HepG2 (cell line): ENCODE results near the gene PDE4D. TPM values are rescaled to one million over a fixed set of nuclear protein-coding genes. Genes with fewer than 3 reads are reported as not detected.

ENCODE experiments used
- ATAC-seq: fragments of 200-7000 bp; cut with Tn5 transposase; 3 replicates; pipeline ENCODE4 v1.9.1; 2020; ENCODE audit warnings: mild to moderate bottlenecking, moderate library complexity
- BruUV-seq: library from RNA; stranded (reverse); fragments of 400-500 nt; replicated peaks from 2 replicates; lab custom pipeline; 2021; lab: Mats Ljungman, UMichigan
- CTCF ChIA-PET: fragments of 300-600 bp; formaldehyde crosslinking; extraction: SDS; loops from one replicate; lab custom pipeline; 2021; ENCODE audit warnings: low total read pairs, inconsistent platforms, low intra/inter-chr PET ratio; lab: Yijun Ruan, JAX
- POLR2A ChIA-PET: fragments of 350-600 bp; sonication (Branson Sonifier 250); formaldehyde crosslinking; loops from one replicate; lab custom pipeline; 2020; ENCODE audit warnings: antibody characterized with exemption, inconsistent platforms; lab: Yijun Ruan, JAX
- DNase-seq: peaks from one replicate; pipeline ENCODE4 v3.0.0-alpha.2; 2015; ENCODE audit warnings: low spot score
- FAIRE-seq: peaks from 3 replicates; lab custom pipeline; 2011; peaks lifted over from hg19 to GRCh38; lab: Jason Lieb, UNC
- H2AFZ ChIP-seq: one replicate; pipeline ENCODE4 v1.6.1; 2011; ENCODE audit warnings: low read length, inconsistent platforms
- H3K27ac ChIP-seq: fragments of 300-600 bp; 3 replicates; pipeline ENCODE4 v1.8.0; 2011; ENCODE audit warnings: mixed run types, mild to moderate bottlenecking, mixed read lengths, low read length, inconsistent platforms; ENCODE audit not compliant: insufficient read depth; ENCODE audit errors: extremely low read length
- H3K27me3 ChIP-seq, 2 experiments: fragments of 200-600 bp in 1 of 2; 2 replicates in 1 of 2; 3 replicates in 1 of 2; pipeline versions ENCODE4 v1.6.0 to v1.8.0; 2011; ENCODE audit warnings: low read length in 2 of 2, mild to moderate bottlenecking in 2 of 2, moderate library complexity in 2 of 2, inconsistent platforms in 1 of 2; ENCODE audit not compliant: insufficient read depth in 2 of 2, control insufficient read depth in 1 of 2
- H3K36me3 ChIP-seq, 2 experiments: fragments of 200-600 bp in 1 of 2; replicated peaks in 1 of 2; 2 replicates in 1 of 2; 3 replicates in 1 of 2; pipeline versions ENCODE4 v1.5.1 to v1.8.0; 2011; ENCODE audit warnings: low read length in 2 of 2, inconsistent platforms in 1 of 2; ENCODE audit not compliant: insufficient read depth in 2 of 2, control insufficient read depth in 1 of 2
- H3K4me1 ChIP-seq: 2 replicates; pipeline ENCODE4 v1.5.1; 2012; ENCODE audit warnings: low read length, inconsistent platforms; ENCODE audit not compliant: insufficient read depth
- H3K4me2 ChIP-seq: 2 replicates; pipeline ENCODE4 v1.6.0; 2011; ENCODE audit warnings: low read depth, low read length, inconsistent platforms
- H3K4me3 ChIP-seq, 3 experiments: fragments of 200-600 bp in 1 of 3; sonication (generic), shearing (Covaris generic) in 1 of 3; replicated peaks in 1 of 3; 2 replicates each; pipeline ENCODE4 v1.5.1; 2011 to 2016; ENCODE audit warnings: low read length in 3 of 3, inconsistent platforms in 2 of 3, low read depth in 2 of 3, mild to moderate bottlenecking in 2 of 3, control low read depth in 1 of 3, mixed read lengths in 1 of 3; ENCODE audit not compliant: insufficient read depth in 1 of 3
- H3K79me2 ChIP-seq: one replicate; pipeline ENCODE4 v1.6.1; 2011; ENCODE audit warnings: low read length, inconsistent platforms; ENCODE audit not compliant: insufficient read depth
- H3K9ac ChIP-seq: 2 replicates; pipeline ENCODE4 v1.6.0; 2011; ENCODE audit warnings: mild to moderate bottlenecking, low read depth, low read length, inconsistent platforms; ENCODE audit not compliant: insufficient read depth
- H3K9me3 ChIP-seq: 2 replicates; pipeline ENCODE4 v1.5.1; 2012; ENCODE audit warnings: mild to moderate bottlenecking, low read length
- H4K20me1 ChIP-seq: 2 replicates; pipeline ENCODE4 v1.6.0; 2011; ENCODE audit warnings: inconsistent platforms, mild to moderate bottlenecking, low read length, moderate library complexity; ENCODE audit not compliant: insufficient read depth
- CHD2 ChIP-seq: IDR thresholded peaks from 2 replicates; pipeline ENCODE4 v1.6.1; 2011; ENCODE audit warnings: low read depth, low read length, improper control_type of control experiment
- FOSL1 ChIP-seq: sonication (generic); formaldehyde crosslinking; IDR thresholded peaks from 2 replicates; pipeline ENCODE4 v1.9.0; 2021; ENCODE audit warnings: missing genetic modification reagents, borderline replicate concordance
- HNRNPK ChIP-seq: fragments of 200-400 bp; formaldehyde crosslinking; IDR thresholded peaks from 2 replicates; pipeline ENCODE4 v1.6.1; 2018; ENCODE audit warnings: low read length, low read depth, moderate library complexity, mild to moderate bottlenecking; ENCODE audit not compliant: poor library complexity, severe bottlenecking
- MTF1 ChIP-seq: sonication (generic); formaldehyde crosslinking; IDR thresholded peaks from 2 replicates; pipeline ENCODE4 v1.5.0; 2020; ENCODE audit warnings: missing genetic modification reagents
- WGBS: methylation state at CpG from one replicate; pipeline ENCODE4 v1.1.6; 2017; ENCODE audit warnings: low lambda C conversion rate; 5-methylcytosine and 5-hydroxymethylcytosine counted together
- in situ Hi-C: cut with HindIII; loops from 2 replicates; pipeline ENCODE4 v1.10.0; 2017; ENCODE audit warnings: low pct_unique_long_range_greater_than_20kb; ENCODE audit not compliant: extremely low pct_ligation_motif_present
- intact Hi-C: fragments of 100-400 bp; cut with micrococcal nuclease; formaldehyde crosslinking; loops from one replicate; pipeline ENCODE4 v1.10.0; 2022; ENCODE audit not compliant: unreplicated experiment
- polyA plus RNA-seq, 8 experiments: library from polyadenylated mRNA; depleted of rRNA in 3 of 8; stranded (reverse) in 7 of 8; unstranded in 1 of 8; fragments of >200 nt; fragmentation: Illumina TruSeq in 4 of 8; extraction: Trizol in 4 of 8; gene quantifications; 2 replicates each; pipeline versions ENCODE4 v1.2.1 to v1.2.3, GENCODE V29; 2011 to 2016; ENCODE audit warnings: low read depth in 4 of 8, missing spikeins in 1 of 8, mixed read lengths in 1 of 8; ENCODE audit not compliant: insufficient read depth in 1 of 8
- total RNA-seq, 5 experiments: library from RNA; depleted of rRNA; stranded (reverse); fragments of >200 nt; fragmentation: Illumina TruSeq; extraction: Trizol; gene quantifications; 2 replicates each; pipeline ENCODE4 v1.2.3, GENCODE V29; 2016; ENCODE audit warnings: low read depth in 1 of 5
- TF ChIP-seq, protein P1 (sequence below): sonication (generic); formaldehyde crosslinking; conservative IDR thresholded peaks from 2 replicates; pipeline ENCODE4 v1.4.0; 2020; ENCODE audit warnings: mild to moderate bottlenecking, missing genetic modification reagents, moderate library complexity
- TF ChIP-seq, protein P2 (sequence below): sonication (generic); formaldehyde crosslinking; IDR thresholded peaks from 2 replicates; pipeline ENCODE4 v1.9.0; 2021; ENCODE audit warnings: missing genetic modification reagents, mild to moderate bottlenecking, borderline replicate concordance
- TF ChIP-seq, protein P3 (sequence below): sonication (generic); formaldehyde crosslinking; IDR thresholded peaks from 2 replicates; pipeline ENCODE4 v1.4.0; 2020; ENCODE audit warnings: mild to moderate bottlenecking, missing genetic modification reagents, borderline replicate concordance

Gene PDE4D
- total and polyA plus RNA-seq, 2 of the 13 experiments (the other 11 are each of a cell fraction or from before 2014, with no cell fraction given) = 7.0 to 12.2 TPM

DNA sequence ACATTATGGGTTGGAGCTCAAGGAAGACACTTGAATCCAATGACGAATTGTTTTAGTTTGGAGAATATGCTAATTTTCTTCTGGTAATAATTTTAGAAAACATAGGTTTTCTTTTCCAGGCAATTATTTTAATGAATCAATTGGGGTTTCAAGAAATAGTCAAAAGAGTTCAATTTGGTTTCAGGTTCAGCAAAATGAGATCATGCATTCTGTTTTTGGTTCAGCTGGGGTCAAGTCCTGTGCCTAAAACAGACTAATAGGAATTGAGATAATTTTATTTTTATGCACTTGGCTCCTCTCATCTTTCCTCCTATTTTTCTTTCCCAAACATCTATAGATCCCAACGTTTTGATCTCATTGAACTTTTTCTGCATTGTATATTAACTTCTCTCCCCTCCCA, 713.8 kb downstream of the PDE4D start (continued):
- TF ChIP-seq, protein P1, sequence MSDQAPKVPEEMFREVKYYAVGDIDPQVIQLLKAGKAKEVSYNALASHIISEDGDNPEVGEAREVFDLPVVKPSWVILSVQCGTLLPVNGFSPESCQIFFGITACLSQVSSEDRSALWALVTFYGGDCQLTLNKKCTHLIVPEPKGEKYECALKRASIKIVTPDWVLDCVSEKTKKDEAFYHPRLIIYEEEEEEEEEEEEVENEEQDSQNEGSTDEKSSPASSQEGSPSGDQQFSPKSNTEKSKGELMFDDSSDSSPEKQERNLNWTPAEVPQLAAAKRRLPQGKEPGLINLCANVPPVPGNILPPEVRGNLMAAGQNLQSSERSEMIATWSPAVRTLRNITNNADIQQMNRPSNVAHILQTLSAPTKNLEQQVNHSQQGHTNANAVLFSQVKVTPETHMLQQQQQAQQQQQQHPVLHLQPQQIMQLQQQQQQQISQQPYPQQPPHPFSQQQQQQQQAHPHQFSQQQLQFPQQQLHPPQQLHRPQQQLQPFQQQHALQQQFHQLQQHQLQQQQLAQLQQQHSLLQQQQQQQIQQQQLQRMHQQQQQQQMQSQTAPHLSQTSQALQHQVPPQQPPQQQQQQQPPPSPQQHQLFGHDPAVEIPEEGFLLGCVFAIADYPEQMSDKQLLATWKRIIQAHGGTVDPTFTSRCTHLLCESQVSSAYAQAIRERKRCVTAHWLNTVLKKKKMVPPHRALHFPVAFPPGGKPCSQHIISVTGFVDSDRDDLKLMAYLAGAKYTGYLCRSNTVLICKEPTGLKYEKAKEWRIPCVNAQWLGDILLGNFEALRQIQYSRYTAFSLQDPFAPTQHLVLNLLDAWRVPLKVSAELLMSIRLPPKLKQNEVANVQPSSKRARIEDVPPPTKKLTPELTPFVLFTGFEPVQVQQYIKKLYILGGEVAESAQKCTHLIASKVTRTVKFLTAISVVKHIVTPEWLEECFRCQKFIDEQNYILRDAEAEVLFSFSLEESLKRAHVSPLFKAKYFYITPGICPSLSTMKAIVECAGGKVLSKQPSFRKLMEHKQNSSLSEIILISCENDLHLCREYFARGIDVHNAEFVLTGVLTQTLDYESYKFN (CRISPR knock-in tag) = no peak
- TF ChIP-seq, protein P2, sequence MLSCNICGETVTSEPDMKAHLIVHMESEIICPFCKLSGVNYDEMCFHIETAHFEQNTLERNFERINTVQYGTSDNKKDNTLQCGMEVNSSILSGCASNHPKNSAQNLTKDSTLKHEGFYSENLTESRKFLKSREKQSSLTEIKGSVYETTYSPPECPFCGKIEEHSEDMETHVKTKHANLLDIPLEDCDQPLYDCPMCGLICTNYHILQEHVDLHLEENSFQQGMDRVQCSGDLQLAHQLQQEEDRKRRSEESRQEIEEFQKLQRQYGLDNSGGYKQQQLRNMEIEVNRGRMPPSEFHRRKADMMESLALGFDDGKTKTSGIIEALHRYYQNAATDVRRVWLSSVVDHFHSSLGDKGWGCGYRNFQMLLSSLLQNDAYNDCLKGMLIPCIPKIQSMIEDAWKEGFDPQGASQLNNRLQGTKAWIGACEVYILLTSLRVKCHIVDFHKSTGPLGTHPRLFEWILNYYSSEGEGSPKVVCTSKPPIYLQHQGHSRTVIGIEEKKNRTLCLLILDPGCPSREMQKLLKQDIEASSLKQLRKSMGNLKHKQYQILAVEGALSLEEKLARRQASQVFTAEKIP (CRISPR knock-in tag) = no peak

DNA sequence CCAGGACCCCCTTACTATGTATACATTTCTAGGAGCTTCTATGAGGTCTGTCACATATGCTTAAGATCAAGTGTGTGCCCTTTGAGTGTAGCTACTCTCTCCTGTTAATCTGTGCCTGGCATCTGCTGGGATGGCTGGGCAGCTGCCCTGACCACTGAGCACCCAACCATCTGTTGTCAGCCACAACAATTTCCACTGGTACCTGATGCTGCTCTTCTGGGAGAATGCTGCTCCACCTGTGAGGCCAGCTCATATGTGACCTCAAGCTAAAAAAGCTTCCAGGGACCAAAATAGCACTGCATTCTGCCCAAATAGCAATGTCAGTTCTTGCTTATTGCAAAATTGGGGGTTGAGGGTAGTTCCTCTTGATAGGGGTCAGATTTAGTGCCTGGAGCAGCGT, 715.0 kb downstream of the PDE4D start:
- in situ Hi-C loops = loop anchor here (5.0 kb wide), 1 partner anchor 291 kb away; no protein-coding TSS in a partner anchor
- Histone ChIP-seq H3K4me2 (no peak overlapping the region), H3K9me3 (no peaks in the 10 kb centered on the region), H2AFZ (no peak overlapping the region), H3K4me1 (no peaks in the 10 kb centered on the region), H3K27me3 (no peaks in the 10 kb centered on the region), H4K20me1 (no peaks in the 10 kb centered on the region), H3K4me3 (no peak overlapping the region), H3K79me2 (no peaks in the 10 kb centered on the region), H3K9ac (no peak overlapping the region), H3K36me3 (no peaks in the 10 kb centered on the region), H3K27ac (no peak overlapping the region)
- ChIA-PET CTCF (no interaction called here), POLR2A (no interaction called here)
- intact Hi-C loops = no loop called here
- no TSS peak for BruUV-seq
- DNase-seq (no peak), ATAC-seq (no peak), FAIRE-seq (no peak)
- TF ChIP-seq MTF1 (CRISPR knock-in tag) (no peak), FOSL1 (CRISPR knock-in tag) (no peak), CHD2 (no peak), HNRNPK (no peak)
- TF ChIP-seq, protein P3, sequence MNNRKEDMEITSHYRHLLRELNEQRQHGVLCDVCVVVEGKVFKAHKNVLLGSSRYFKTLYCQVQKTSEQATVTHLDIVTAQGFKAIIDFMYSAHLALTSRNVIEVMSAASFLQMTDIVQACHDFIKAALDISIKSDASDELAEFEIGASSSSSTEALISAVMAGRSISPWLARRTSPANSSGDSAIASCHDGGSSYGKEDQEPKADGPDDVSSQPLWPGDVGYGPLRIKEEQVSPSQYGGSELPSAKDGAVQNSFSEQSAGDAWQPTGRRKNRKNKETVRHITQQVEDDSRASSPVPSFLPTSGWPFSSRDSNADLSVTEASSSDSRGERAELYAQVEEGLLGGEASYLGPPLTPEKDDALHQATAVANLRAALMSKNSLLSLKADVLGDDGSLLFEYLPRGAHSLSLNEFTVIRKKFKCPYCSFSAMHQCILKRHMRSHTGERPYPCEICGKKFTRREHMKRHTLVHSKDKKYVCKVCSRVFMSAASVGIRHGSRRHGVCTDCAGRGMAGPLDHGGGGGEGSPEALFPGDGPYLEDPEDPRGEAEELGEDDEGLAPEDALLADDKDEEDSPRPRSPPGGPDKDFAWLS (CRISPR knock-in tag) = no peak
- 71% methylated on average over 1 of the region's 1 CpG for WGBS
